HG03460 (cell line): ENCODE results near the gene ITIH1.

Experiments
- ATAC-seq: cut with Tn5 transposase; IDR thresholded peaks from one replicate; pipeline ENCODE4 v1.9.1; 2021; ENCODE audit not compliant: unreplicated experiment

Gene ITIH1

DNA sequence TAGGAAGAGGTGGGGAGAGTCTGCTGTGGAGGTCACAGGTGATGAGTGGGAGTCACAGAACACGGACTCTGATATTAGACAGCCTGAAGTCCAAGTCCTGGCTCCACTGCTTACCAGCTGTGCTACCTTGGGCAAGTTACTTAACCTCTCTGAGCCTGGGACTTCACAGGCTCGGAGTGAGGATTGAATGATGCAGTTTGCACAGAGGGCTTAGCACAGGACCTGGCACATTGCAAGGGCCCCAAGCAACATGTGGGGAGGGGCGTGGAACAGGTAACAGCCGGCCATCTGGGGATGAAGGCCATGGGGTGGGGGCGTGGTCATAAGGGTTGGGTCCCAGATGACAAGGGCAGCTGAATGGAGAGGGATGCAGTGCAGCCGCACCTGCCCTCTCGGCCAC lies 12.9 kb downstream of the ITIH1 start:
- no peak for ATAC-seq

DNA sequence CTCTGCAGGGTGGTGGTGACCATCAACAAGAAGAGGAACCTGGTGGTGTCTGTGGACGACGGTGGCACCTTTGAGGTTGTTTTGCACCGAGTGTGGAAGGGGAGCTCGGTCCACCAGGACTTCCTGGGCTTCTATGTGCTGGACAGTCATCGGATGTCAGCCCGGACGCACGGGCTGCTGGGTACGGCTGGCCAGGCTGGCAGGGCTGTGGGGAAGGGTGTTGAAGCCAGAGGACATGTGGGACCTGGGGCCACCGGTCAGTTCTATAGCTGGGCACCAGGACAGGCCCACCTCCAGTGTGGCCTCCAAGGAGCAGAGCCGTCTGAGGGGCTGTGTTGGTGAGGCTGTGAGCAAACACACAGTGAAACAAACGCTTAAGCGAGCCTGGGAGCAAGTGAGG lies 13.3 kb downstream of the ITIH1 start:
- no peak for ATAC-seq

DNA sequence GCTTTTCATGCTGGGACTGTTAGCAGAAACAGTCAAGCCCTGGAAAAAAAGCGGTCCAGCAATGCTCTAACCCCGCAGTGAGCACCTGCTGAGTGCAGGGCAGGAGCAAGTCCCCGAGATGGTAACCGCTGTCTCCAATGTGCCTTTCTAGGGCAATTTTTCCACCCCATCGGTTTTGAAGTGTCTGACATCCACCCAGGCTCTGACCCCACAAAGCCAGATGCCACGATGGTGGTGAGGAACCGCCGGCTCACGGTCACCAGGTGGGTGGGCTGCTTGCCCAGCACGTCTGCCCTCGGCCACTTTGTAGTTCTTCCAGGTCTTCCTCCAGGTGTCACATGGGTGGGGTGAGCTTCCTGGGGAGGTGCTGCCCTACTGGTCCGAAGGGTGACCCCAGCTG lies 14.0 kb downstream of the ITIH1 start:
- ATAC-seq = no peak

DNA sequence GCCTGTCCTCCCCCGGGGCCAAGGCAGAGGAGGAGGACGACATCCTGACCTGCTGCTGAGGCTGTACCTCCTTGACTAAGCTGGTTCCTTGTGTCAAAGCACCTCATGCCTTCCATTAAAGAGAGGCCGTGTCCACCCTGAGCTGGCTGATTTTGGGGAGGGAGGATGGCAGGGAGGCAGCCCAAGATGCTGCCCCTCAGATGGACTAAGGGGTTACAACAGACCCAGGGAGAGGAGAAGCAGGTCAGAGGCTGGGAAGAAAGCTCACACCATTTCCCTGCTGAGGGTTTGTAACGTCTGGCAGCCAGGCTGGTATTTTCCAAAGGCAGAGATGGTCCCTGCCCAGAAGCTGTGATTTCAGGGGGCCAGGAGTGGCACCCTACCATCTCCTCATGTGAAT lies 14.5 kb downstream of the ITIH1 start:
- ATAC-seq = no peak

DNA sequence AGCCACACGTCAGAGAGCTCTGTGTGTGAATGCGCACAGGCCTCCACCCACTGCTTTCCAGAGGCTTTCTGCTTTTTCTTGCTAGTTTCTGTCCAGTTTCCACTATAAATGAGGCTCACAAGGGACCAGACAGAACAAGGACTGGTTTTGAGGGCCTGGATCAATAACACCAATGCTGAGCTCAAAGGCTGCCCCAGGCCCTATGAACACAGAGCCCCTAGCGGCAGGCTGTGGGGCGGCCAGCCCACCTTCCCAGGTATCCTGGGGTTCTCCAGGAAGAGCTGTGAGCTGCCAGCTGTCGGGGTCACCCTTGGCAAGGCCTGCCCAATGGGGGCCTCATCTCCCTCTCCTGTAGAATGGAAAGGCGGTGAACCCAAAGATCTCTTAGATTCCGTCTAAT lies 15.0 kb downstream of the ITIH1 start:
- ATAC-seq = no peak

DNA sequence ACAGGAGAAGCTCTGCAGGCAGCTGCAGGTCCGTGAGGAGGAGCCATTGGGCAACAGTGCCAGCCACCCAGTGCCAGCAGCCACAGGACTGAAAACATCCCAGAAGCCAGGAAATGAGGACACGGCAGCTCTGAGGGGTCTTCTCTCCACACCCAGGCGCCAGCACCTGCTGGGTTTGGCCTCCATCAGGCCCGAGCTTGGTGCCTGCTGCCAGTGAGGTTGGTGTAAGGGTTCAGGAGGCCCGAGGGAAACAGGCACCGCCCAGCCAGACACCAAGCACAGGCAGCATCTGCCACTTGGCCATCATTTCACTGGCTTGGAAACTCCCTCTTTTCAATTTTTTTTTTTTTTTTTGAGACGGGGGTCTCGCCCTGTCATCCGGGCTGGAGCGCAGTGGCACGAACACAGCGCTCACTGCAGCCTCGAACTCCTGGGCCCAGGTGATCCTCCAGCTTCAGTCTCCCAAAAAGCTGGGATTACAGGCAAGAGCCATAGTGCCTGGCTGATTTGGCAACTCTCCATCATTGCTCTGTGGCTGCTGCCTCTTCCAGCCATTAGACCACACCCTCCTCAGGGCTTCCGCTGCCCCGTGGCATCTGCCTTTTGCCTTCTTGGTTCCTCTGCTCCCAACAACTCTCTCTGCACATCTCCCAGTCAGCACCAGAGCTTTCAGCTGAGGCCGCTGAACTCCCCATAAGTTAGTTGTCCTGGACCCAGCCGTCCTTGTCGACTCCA lies 15.7 kb downstream of the ITIH1 start:
- no peak for ATAC-seq

DNA sequence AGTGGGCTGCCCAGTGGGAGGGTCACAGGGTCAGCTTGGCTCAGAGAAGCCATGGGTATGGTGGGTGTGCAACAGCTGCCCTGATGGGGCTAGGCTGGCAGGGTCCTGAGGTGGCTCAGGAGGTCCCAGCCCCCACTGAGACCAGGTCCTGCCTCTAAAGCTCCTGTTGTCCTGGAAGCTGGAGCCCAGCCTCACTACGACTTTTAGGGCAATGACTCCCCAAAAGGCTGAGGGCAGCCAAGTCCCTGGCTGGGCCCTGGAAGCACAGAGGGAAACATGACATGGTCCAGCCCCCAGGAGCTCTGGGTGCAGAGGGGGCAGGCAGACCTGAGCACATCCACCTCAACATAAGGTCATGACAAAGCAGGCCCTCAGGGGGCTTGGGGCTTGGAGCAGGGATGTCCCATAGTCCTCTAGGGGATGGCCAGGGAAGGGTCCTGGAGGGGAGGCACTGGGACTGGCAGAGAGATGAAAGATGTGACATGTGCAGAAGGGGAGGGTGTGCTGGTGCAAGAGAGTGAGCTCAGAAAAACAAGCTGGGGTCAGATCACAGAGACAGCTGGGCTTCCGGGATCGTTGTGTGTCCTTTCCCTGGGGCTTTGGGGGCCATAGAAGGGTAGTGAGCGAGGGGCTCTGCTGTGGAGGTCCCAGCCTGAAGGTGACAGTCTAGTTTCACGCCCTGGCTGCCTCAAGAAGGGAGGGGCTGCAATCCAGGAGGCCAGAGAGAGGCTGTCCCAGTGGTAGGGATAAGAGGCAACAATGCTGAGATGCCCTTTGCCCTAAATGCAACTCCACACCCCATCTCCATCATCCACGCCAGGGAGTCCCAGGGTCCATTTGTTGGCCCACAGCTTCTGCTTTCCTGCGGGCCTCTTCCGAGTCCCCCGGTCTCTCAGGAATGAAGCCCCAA lies 16.6 kb downstream of the ITIH1 start:
- no peak for ATAC-seq

DNA sequence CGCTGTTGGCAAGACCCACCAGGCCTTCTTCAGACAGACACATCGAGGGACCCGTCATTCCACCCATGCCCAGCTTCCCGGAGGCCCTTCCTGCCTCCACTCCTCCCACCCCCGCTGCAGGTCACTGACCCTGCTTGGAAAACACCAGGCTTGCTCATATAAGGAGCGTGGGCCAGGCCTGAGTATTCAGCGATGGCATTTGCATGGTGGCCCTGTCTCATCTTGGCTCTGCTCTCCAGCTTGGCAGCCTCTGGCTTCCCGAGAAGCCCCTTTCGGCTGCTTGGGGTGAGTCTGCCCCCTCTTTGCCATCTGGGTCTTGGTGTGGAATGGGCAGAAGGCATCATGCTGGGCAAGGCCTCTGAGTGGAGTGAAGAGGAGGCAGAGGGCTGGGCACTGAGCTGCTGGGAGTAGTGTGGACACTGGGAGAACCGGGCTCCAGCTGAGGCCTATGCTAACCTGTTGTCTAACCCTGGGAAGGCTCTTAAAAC lies 17.3 kb downstream of the ITIH1 start, which contains the start of gene ITIH3:
ITIH3 (plus strand) TSS at position 185 of the 488 bp plus-strand sequence; CDS start at position 193, 8 bp downstream.
- no peak for ATAC-seq

DNA sequence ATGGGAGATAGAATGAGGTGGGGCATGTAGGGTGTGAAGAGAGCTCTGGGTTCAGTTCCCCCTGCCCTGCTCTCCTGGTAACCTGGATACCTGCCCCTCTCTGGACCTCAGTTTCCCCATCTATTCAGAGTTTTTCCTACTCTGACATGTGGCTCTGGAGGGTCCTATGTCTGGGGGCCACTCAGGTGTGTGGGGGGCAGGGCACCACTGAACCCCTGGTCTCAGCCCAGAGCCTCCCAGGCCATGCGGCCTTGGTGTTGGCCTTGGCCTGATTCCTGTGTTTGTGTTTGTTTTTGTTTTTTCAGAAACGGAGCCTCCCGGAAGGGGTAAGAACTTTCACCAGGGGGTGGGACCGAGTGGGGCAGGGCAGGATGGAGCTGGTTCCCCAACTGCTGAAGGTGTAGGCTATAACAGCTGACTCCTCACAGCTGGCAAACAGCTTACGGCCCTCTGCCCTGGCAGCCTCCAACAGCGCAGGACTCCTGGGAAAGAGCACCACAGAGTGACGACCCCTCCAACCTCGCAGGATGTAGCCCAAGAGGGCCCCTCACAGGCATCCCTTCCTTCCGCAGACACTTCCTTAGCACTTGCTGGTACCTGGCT lies 18.0 kb downstream of the ITIH1 start:
- ATAC-seq = no peak

DNA sequence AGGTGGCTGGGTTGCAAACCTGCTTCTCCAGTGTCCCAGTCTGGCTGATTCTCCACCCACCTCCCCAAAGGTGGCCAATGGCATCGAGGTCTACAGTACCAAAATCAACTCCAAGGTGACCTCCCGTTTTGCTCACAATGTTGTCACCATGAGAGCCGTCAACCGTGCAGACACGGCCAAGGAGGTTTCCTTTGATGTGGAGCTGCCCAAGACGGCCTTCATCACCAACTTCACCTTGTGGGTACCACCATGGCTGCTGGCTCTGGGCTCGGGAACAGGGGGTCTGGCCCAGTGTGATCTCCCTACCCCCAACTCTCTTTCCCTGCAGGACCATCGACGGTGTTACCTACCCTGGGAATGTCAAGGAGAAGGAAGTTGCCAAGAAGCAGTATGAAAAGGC lies 19.0 kb downstream of the ITIH1 start:
- no peak for ATAC-seq

DNA sequence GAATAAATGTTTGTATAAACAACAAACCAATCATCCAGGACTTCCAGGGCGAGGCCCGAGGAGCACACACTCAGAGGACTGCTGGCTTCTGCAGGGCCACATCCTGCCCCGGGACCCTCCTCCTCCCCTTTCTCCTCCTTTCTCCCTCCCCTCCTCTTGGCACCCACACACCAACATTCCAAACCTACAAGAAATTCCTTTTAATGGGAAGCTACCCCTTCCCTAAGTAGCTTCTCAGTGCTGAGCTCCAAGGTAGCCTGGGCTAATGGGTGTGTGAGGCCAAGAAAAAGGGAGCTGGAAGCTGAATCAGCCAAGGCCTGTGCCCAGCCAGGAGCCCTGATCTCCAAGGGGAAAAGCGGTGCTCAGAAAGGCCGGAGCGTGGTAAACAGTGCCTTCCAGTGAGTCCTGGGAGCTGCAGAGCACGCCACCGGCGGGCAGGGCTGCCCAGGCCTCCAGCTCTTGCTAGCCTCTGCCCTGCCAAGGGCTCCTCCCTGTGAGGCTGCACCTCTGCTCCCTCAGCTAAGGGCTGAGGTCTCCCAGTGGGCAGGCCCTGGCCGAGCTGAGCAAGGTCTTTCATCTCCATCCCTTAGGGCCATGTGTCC lies 21.1 kb downstream of the ITIH1 start:
- ATAC-seq = no peak

DNA sequence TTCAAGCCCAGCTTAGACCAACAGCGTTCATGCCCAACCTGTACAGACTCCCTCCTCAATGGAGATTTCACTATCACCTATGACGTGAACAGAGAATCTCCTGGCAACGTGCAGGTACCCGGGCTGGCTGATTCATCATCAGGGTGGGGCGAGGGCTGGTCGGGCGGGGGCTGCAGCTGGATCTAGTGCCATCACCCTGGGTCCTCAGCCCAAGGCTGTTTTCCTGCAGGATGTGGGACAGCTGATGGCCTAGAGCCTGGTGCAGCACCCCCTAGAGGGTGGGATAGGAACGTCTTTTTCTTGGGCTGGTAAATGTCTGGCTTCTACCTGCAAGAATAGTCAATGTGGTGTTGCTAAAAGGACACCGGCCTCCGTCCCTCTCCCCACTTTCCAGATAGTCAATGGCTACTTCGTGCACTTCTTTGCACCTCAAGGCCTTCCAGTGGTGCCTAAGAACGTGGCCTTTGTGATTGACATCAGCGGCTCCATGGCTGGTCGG lies 21.6 kb downstream of the ITIH1 start:
- ATAC-seq = no peak

DNA sequence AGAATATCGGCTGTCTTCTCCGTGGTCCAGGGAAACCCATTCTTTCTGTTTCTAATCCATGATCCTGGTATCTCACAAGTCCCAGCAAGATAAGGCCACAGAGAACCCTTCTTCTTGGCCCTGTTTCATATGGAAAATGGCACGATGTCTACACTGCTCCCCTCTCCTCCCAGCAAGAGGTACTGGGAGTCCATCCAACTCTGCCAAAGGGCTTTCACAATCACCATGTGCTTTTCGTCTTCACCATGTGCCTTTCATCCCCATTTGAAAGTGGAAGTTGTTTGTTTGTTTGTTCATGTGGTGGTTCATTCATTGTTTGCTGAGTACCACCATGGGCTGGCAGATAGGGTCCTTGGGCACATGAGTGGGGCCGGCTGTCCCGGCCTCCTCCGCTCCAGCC lies 22.7 kb downstream of the ITIH1 start:
- ATAC-seq = no peak

DNA sequence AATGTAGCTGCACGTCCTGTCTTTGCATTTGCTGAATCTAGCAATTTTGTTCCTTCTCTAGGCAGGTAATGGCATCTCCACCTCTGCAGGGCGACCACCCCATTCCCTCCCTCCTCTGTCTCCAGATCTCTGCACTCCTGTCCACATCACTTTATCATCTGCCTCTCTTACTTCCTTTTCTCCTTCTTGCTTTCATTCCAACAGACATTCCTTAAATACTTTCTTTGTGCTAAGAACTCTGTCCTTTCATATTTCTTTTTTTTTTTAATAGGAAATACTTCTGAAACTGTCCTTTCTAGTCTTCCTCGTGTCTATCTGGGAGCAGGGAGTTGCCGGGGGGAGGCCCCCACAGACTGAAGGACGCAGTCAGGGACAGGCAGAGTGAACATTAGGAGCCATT lies 24.4 kb downstream of the ITIH1 start:
- ATAC-seq = no peak

DNA sequence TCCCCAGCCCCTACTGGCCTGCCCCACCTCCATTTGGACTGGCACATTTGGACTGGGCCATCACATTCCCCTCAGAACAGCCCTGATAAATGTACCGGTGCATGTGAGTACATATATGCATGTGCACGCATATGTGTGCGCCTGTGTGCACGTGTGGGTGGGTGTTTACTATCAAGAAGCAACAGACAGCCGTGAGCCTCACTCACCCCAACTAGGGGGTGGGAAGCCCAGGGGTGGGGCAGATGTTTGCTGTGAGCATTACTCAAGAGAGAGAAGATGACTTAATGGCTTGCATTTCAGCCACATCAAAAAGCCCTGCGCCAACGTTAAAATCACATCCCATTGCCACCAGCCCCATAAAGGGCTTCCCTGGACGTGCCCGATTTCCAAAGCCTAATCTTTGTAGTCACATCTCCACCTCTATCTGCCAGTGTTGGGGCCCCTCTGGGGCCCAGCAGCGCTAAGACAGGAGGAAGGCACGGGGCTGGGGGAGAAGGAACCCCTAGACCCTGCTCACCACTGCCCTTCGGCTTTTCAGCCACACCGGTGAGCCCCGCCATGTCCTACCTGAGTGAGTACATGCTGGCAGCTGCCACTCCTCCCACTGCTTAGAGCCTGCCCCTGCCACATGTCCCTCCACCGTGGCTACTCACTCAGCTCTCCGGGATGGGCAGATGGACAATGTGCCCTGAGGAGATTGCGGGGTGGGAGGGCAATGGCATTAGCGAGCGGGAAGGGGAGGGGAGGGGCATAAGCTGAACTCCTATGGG lies 28.1 kb downstream of the ITIH1 start:
- no peak for ATAC-seq

DNA sequence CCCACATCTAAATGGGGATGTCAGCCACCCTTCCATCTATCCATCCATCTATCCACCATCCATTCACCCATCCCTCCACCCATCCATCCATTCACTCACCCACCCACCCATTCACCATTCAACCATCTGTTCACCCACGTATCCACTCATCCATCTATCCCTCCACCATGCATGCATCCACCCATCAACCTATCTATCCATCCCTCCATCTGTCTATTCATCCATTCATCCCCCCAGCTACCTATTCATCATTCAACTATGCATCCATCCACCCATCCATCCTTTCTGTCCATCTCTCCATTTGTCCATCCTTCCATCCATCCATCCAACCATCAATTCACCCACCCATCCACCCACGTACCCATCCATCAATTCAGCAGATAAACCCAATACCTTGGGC lies 31.8 kb downstream of the ITIH1 start:
- ATAC-seq = no peak

DNA sequence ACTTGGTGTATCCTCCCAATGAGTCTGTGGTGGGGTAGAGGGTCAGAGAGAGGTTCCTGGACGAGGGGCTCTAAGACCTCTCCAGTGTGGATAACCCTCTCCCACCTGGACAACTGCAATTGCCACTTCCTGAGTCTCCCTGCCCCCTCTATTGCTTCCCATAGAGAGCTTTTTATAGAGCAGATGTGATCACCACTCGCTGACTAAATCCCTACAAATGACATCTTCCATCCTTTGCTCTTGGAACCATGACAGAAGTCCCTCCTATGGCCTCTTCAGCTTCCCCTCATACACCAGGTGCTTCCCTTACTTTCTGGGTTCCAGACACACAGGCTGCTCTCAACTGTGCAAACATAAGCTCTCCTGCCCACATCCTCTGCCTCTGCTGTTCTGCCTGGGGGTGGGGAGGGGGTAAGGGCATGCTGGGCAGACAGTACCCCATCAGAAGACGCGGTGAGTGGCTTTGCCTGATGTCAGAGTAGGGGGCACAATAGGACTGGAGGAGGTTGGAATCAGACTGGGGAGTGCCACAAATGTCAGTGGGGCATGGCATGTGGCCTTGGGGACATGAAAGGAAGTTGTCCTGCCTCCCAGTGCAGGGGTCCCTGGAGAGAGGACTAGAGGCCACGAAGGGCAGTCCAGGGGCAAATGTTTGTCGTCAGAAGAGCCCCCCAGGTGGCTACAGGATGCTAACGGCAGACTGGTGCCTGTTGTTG lies 32.4 kb downstream of the ITIH1 start:
- ATAC-seq = no peak

DNA sequence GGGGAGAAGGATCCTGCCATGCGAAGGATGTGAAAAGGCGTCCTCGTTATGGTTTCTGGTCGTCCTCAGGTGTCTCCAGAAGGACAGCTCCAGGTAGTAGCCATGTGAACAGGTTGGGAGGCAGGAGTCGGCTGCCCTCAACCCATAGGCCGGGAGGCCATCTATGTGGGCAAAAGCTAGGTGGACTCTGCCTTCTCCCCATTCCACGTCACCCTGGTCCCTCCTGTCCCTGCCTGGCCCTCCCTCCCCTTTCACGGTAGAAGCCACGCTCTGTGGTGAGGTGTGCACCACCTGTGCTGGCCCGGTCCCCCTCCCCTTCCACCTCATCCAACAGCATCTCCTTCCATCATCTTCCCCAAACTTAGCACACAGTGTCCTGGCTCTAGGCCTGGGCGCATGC lies 33.5 kb downstream of the ITIH1 start:
- ATAC-seq = no peak

DNA sequence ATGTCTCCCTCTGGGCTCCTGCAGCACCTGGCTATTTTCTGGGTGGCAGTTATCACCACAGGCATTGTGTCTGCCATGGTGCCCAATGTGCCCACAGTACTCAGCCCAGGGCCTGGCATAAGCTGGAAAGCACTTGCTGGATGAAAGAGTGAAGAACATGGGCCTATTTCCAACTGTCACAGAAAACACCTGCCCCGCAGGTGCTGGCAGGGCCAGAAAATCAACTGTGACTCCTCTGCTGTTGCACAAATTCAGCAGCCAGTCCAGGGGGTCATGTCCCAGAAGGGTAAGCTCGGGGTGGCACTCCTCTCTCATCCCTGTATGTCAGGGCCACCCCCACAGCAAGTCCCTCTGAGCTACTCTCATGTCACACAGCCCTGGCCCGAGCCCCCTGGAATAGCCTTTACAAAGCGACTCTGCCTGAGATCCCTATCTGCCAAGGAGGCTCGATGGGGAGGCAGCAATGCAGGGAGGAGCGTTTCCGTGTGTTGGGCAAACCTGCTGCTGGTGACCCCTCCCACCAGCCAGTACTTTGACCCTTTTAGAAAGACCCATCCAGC lies 34.1 kb downstream of the ITIH1 start:
- ATAC-seq = no peak
